Gastrocnemius medialis (tissue), 4 donors: ENCODE data around the gene LYL1.

Experiments used
- POLR2A ChIP-seq, 2 donors: fragments of 450-650 bp; IDR thresholded peaks; one replicate each; pipeline ENCODE4 v1.6.1; 2017; ENCODE audit warnings: antibody characterized with exemption in 2 of 2, mild to moderate bottlenecking in 2 of 2, moderate library complexity in 2 of 2
- TF ChIP-seq, protein P1 (sequence below), 5 experiments: fragments of 450-650 bp in 3 of 5; fragments of 200-600 bp in 2 of 5; sonication (generic) in 2 of 5; IDR thresholded peaks in 4 of 5; conservative IDR thresholded peaks in 1 of 5; 1 replicate in 4 of 5; 2 replicates in 1 of 5; pipeline ENCODE4 v1.5.1; 2016 to 2019; ENCODE audit warnings: antibody characterized with exemption in 5 of 5, mild to moderate bottlenecking in 3 of 5, moderate library complexity in 3 of 5

DNA sequence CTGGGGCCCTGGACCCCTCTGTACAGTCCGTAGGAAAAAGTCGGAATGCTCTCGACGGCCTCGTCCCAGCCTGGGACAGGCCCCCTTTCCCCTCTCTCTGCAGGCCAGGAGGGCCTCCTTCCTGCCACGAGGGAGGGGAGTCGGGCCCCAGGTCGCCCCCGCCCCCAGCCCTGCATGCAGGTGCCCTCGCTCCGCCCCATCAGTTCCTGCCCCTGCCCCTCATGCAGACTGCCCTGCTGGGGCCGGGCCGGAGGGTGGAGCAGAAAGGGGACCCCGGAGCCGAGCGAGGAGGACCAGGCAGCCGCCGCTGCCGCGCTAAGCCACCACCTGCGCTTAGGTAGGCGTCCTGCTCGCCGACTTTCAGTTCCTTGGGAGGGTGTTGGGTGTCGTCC, 7.3 kb downstream of the LYL1 start:
- TF ChIP-seq, protein P1, sequence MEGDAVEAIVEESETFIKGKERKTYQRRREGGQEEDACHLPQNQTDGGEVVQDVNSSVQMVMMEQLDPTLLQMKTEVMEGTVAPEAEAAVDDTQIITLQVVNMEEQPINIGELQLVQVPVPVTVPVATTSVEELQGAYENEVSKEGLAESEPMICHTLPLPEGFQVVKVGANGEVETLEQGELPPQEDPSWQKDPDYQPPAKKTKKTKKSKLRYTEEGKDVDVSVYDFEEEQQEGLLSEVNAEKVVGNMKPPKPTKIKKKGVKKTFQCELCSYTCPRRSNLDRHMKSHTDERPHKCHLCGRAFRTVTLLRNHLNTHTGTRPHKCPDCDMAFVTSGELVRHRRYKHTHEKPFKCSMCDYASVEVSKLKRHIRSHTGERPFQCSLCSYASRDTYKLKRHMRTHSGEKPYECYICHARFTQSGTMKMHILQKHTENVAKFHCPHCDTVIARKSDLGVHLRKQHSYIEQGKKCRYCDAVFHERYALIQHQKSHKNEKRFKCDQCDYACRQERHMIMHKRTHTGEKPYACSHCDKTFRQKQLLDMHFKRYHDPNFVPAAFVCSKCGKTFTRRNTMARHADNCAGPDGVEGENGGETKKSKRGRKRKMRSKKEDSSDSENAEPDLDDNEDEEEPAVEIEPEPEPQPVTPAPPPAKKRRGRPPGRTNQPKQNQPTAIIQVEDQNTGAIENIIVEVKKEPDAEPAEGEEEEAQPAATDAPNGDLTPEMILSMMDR (IDR thresholded peaks at IDR 0.05 in 4 of 5, conservative IDR thresholded peaks at IDR 0.05 in 1 of 5), result no peak
- no peak for TF ChIP-seq POLR2A (IDR thresholded peaks at IDR 0.05)
